ENCODE results near the gene SURF2. TPM values are rescaled to one million over a fixed set of nuclear protein-coding genes. Genes with fewer than 3 reads are reported as not detected.

Gene SURF2
- total RNA-seq, 1 experiment from 2014 or later, result 27.8 TPM

GRCh38 chr9:133335924-133336811, 20.2 kb upstream of the SURF2 start, which contains the start of gene SURF6 (continued):
- TF ChIP-seq ZBTB33 (IDR thresholded peaks at IDR 0.05; ENCODE audit: extremely low read depth, insufficient replicate concordance, low read length) (peak; percentile 87), SP1 (IDR thresholded peaks at IDR 0.05; ENCODE audit: low read depth) (peak; percentile 97), EGR1 (IDR thresholded peaks at IDR 0.05; ENCODE audit: low read depth) (peak; percentile 63), YY1 (IDR thresholded peaks at IDR 0.05; ENCODE audit: extremely low read depth, insufficient replicate concordance, low read depth, low read length) (peak; percentile 89), CEBPB (IDR thresholded peaks at IDR 0.05; ENCODE audit: low read depth) (no peak), SIN3A (IDR thresholded peaks at IDR 0.05; ENCODE audit: low read depth) (peak; percentile 98), SRF (IDR thresholded peaks at IDR 0.05; ENCODE audit: low read depth) (peak; percentile 99), TCF7L2 (IDR thresholded peaks at IDR 0.05; ENCODE audit: borderline replicate concordance, extremely low read depth, insufficient read depth, insufficient read length) (peak; percentile 57), POLR2A (IDR thresholded peaks at IDR 0.05; ENCODE audit: borderline replicate concordance, extremely low read depth, insufficient read depth, insufficient read length) (no peak)
- TF ChIP-seq, protein P1, sequence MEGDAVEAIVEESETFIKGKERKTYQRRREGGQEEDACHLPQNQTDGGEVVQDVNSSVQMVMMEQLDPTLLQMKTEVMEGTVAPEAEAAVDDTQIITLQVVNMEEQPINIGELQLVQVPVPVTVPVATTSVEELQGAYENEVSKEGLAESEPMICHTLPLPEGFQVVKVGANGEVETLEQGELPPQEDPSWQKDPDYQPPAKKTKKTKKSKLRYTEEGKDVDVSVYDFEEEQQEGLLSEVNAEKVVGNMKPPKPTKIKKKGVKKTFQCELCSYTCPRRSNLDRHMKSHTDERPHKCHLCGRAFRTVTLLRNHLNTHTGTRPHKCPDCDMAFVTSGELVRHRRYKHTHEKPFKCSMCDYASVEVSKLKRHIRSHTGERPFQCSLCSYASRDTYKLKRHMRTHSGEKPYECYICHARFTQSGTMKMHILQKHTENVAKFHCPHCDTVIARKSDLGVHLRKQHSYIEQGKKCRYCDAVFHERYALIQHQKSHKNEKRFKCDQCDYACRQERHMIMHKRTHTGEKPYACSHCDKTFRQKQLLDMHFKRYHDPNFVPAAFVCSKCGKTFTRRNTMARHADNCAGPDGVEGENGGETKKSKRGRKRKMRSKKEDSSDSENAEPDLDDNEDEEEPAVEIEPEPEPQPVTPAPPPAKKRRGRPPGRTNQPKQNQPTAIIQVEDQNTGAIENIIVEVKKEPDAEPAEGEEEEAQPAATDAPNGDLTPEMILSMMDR (IDR thresholded peaks at IDR 0.05 in 2 of 3, conservative IDR thresholded peaks at IDR 0.05 in 1 of 3; ENCODE audit: borderline replicate concordance in 1 of 3, insufficient read depth in 1 of 3, low read depth in 2 of 3, low read length in 2 of 3), result no peak
